GM12878 (cell line): ENCODE measurements around the gene TRPM1. TPM values are rescaled to one million over a fixed set of nuclear protein-coding genes. Genes with fewer than 3 reads are reported as not detected.
A peak's percentile ranks its signal among the peaks of the same experiment; 100 is the strongest.

Experiments used
- ATAC-seq: fragments of 200-7000 bp; cut with Tn5 transposase; 3 replicates; pipeline ENCODE4 v1.9.1; 2020; ENCODE audit warnings: mild to moderate bottlenecking, moderate library complexity
- BruUV-seq: library from RNA; stranded (reverse); fragments of 400-500 nt; replicated peaks from 2 replicates; lab custom pipeline; 2021; lab: Mats Ljungman, UMichigan
- CTCF ChIA-PET: fragments of 300-600 bp; sonication (Branson Sonifier 250); formaldehyde crosslinking; extraction: SDS; loops from one replicate; lab custom pipeline; 2021; ENCODE audit warnings: inconsistent platforms; lab: Yijun Ruan, JAX
- POLR2A ChIA-PET: fragments of 350-600 bp; formaldehyde crosslinking; extraction: SDS; loops from one replicate; lab custom pipeline; 2021; ENCODE audit warnings: inconsistent platforms; lab: Charles Lee
- RAD21 ChIA-PET: fragments of 300-600 bp; sonication (Branson Sonifier 250); formaldehyde crosslinking; loops from one replicate; lab custom pipeline; 2023; ENCODE audit warnings: antibody characterized with exemption; ENCODE audit not compliant: unreplicated experiment; lab: Charles Lee
- SMC1A ChIA-PET: fragments of 300-600 bp; sonication (Branson Sonifier 250); formaldehyde crosslinking; loops from one replicate; lab custom pipeline; 2023; ENCODE audit not compliant: unreplicated experiment, uncharacterized antibody; lab: Charles Lee
- DNase-seq: peaks from one replicate; pipeline ENCODE4 v3.0.0-alpha.2; 2011; ENCODE audit warnings: low read depth, low spot score
- FAIRE-seq: peaks from 3 replicates; lab custom pipeline; 2011; peaks lifted over from hg19 to GRCh38; lab: Jason Lieb, UNC
- H2AFZ ChIP-seq: 2 replicates; pipeline ENCODE4 v1.6.0; 2011; ENCODE audit warnings: low read depth, low read length, control low read depth; ENCODE audit not compliant: control insufficient read depth
- H3K27ac ChIP-seq: 2 replicates; pipeline ENCODE4 v1.5.1; 2011; ENCODE audit warnings: control low read depth; ENCODE audit not compliant: control insufficient read depth, insufficient read depth
- H3K27me3 ChIP-seq, 2 experiments: replicated peaks in 1 of 2; 2 replicates each; pipeline versions ENCODE4 v1.6.0 to v1.6.1; 2011; ENCODE audit warnings: low read length in 1 of 2; ENCODE audit not compliant: control insufficient read depth in 2 of 2, insufficient read depth in 2 of 2
- H3K36me3 ChIP-seq, 2 experiments: 2 replicates each; pipeline ENCODE4 v1.5.1; 2011; ENCODE audit warnings: low read length in 1 of 2; ENCODE audit not compliant: control insufficient read depth in 2 of 2, insufficient read depth in 2 of 2
- H3K4me1 ChIP-seq: 2 replicates; pipeline ENCODE4 v1.6.1; 2011; ENCODE audit warnings: mild to moderate bottlenecking, low read length, moderate library complexity, mixed read lengths; ENCODE audit not compliant: control insufficient read depth, insufficient read depth
- H3K4me2 ChIP-seq: 2 replicates; pipeline ENCODE4 v1.6.0; 2011; ENCODE audit warnings: control low read depth; ENCODE audit not compliant: control insufficient read depth, insufficient read depth
- H3K4me3 ChIP-seq: fragments of 200-600 bp; sonication (generic); 2 replicates; pipeline ENCODE4 v1.5.1; 2016
- H3K79me2 ChIP-seq: 2 replicates; pipeline ENCODE4 v1.6.0; 2011; ENCODE audit warnings: low read length; ENCODE audit not compliant: control insufficient read depth, insufficient read depth
- H3K9ac ChIP-seq: 2 replicates; pipeline ENCODE4 v1.8.0; 2011; ENCODE audit warnings: low read length, control low read depth, mixed read lengths; ENCODE audit not compliant: control insufficient read depth, insufficient read depth
- H3K9me3 ChIP-seq: replicated peaks from 3 replicates; pipeline ENCODE4 v1.5.1; 2011; ENCODE audit warnings: mild to moderate bottlenecking, low read length; ENCODE audit not compliant: control insufficient read depth, insufficient read depth
- H4K20me1 ChIP-seq: 2 replicates; pipeline ENCODE4 v1.6.0; 2011; ENCODE audit not compliant: control insufficient read depth, insufficient read depth
- NKRF ChIP-seq: fragments of 450-650 bp; conservative IDR thresholded peaks from 2 replicates; pipeline ENCODE4 v1.6.1; 2017; ENCODE audit warnings: mild to moderate bottlenecking, moderate library complexity
- SMAD1 ChIP-seq: fragments of 450-650 bp; IDR thresholded peaks from 2 replicates; pipeline ENCODE4 v1.6.1; 2018; ENCODE audit warnings: mild to moderate bottlenecking, low read depth; ENCODE audit not compliant: partially characterized antibody
- ZBTB4 ChIP-seq: fragments of 450-650 bp; formaldehyde crosslinking; IDR thresholded peaks from 2 replicates; pipeline ENCODE4 v1.4.0; 2022; ENCODE audit warnings: mild to moderate bottlenecking, moderate library complexity
- WGBS: methylation state at CpG from one replicate; pipeline ENCODE4 v1.1.6; 2016; ENCODE audit warnings: low lambda C conversion rate; ENCODE audit not compliant: insufficient replicate concordance, insufficient coverage; ENCODE audit errors: missing lambda C conversion rate; 5-methylcytosine and 5-hydroxymethylcytosine counted together
- in situ Hi-C: fragments of 300-500 bp; cut with MboI; formaldehyde crosslinking; loops from 9 replicates; pipeline ENCODE4 v1.14.3; 2018; ENCODE audit warnings: mixed read lengths
- intact Hi-C: fragments of 100-400 bp; cut with micrococcal nuclease; formaldehyde crosslinking; loops from one replicate; pipeline ENCODE4 v1.14.2; 2022; ENCODE audit not compliant: unreplicated experiment
- polyA plus RNA-seq, 11 experiments: library from polyadenylated mRNA; depleted of rRNA in 4 of 11; unstranded in 6 of 11; stranded (reverse) in 5 of 11; fragments of >200 nt; fragmentation: Nextera tagmentation in 4 of 11; fragmentation: Illumina TruSeq in 1 of 11; extraction: Ambion mirVana in 4 of 11; extraction: Trizol in 1 of 11; gene quantifications; 1 replicate in 1 of 11; 2 replicates in 10 of 11; pipeline versions ENCODE4 v1.2.1 to v1.2.3, GENCODE V29; 2011 to 2016; ENCODE audit warnings: inconsistent platforms in 2 of 11, missing spikeins in 2 of 11, low read depth in 1 of 11
- total RNA-seq, 4 experiments: library from RNA; depleted of rRNA in 3 of 4; stranded (reverse); fragments of >200 nt in 3 of 4; fragmentation: Illumina TruSeq in 1 of 4; extraction: Trizol in 1 of 4; gene quantifications; 2 replicates each; pipeline versions ENCODE4 v1.2.1 to v1.2.3, GENCODE V29; 2013 to 2021
- TF ChIP-seq, protein P1 (sequence below): fragments of 450-650 bp; IDR thresholded peaks from 2 replicates; pipeline ENCODE4 v1.6.1; 2017; ENCODE audit warnings: mild to moderate bottlenecking, moderate library complexity
- TF ChIP-seq, protein P2 (sequence below): fragments of 450-650 bp; formaldehyde crosslinking; IDR thresholded peaks from 2 replicates; pipeline ENCODE4 v1.4.0; 2020; ENCODE audit warnings: mild to moderate bottlenecking, moderate library complexity

Gene TRPM1
- total and polyA plus RNA-seq, 10 of the 15 experiments (the other 5 are each of a cell fraction or from before 2014, with no cell fraction given) = 0.01 to 0.10 (median 0.05) TPM; not detected in 4

- ChIA-PET SMC1A (interaction anchor here (0.9 kb wide), 1 partner anchor 46 kb away, joined by 3 read pairs; no protein-coding TSS in a partner anchor), POLR2A (no interaction called here), RAD21 (interaction anchor here (0.5 kb wide), 1 partner anchor 10 kb away, joined by 5 read pairs; no protein-coding TSS in a partner anchor), CTCF (interaction anchor here (2.0 kb wide), 1 partner anchor 46 kb away, joined by 6 read pairs; no protein-coding TSS in a partner anchor)
- H2AFZ ChIP-seq = no peak overlapping the region
- H3K4me1 ChIP-seq = peaks cover 10% of the 10 kb centered on the region
- FAIRE-seq (no peak), DNase-seq (no peak), ATAC-seq (peak; percentile 24; the same call in 1 of the 3 replicates)
- no peak overlapping the region for H3K27ac ChIP-seq
- WGBS = 50% methylated on average over 11 of the region's 11 CpGs
- BruUV-seq = no TSS peak
- no peak overlapping the region for H3K4me3 ChIP-seq
- no peaks in the 10 kb centered on the region; the same call in 1 of the 2 replicates for H4K20me1 ChIP-seq
- intact Hi-C loops (no loop called here), in situ Hi-C loops (no loop called here)
- TF ChIP-seq SMAD1 = no peak
- TF ChIP-seq NKRF = no peak
- TF ChIP-seq ZBTB4 = no peak
- TF ChIP-seq, protein P1, sequence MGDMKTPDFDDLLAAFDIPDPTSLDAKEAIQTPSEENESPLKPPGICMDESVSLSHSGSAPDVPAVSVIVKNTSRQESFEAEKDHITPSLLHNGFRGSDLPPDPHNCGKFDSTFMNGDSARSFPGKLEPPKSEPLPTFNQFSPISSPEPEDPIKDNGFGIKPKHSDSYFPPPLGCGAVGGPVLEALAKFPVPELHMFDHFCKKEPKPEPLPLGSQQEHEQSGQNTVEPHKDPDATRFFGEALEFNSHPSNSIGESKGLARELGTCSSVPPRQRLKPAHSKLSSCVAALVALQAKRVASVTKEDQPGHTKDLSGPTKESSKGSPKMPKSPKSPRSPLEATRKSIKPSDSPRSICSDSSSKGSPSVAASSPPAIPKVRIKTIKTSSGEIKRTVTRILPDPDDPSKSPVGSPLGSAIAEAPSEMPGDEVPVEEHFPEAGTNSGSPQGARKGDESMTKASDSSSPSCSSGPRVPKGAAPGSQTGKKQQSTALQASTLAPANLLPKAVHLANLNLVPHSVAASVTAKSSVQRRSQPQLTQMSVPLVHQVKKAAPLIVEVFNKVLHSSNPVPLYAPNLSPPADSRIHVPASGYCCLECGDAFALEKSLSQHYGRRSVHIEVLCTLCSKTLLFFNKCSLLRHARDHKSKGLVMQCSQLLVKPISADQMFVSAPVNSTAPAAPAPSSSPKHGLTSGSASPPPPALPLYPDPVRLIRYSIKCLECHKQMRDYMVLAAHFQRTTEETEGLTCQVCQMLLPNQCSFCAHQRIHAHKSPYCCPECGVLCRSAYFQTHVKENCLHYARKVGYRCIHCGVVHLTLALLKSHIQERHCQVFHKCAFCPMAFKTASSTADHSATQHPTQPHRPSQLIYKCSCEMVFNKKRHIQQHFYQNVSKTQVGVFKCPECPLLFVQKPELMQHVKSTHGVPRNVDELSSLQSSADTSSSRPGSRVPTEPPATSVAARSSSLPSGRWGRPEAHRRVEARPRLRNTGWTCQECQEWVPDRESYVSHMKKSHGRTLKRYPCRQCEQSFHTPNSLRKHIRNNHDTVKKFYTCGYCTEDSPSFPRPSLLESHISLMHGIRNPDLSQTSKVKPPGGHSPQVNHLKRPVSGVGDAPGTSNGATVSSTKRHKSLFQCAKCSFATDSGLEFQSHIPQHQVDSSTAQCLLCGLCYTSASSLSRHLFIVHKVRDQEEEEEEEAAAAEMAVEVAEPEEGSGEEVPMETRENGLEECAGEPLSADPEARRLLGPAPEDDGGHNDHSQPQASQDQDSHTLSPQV = no peak
- TF ChIP-seq, protein P2, sequence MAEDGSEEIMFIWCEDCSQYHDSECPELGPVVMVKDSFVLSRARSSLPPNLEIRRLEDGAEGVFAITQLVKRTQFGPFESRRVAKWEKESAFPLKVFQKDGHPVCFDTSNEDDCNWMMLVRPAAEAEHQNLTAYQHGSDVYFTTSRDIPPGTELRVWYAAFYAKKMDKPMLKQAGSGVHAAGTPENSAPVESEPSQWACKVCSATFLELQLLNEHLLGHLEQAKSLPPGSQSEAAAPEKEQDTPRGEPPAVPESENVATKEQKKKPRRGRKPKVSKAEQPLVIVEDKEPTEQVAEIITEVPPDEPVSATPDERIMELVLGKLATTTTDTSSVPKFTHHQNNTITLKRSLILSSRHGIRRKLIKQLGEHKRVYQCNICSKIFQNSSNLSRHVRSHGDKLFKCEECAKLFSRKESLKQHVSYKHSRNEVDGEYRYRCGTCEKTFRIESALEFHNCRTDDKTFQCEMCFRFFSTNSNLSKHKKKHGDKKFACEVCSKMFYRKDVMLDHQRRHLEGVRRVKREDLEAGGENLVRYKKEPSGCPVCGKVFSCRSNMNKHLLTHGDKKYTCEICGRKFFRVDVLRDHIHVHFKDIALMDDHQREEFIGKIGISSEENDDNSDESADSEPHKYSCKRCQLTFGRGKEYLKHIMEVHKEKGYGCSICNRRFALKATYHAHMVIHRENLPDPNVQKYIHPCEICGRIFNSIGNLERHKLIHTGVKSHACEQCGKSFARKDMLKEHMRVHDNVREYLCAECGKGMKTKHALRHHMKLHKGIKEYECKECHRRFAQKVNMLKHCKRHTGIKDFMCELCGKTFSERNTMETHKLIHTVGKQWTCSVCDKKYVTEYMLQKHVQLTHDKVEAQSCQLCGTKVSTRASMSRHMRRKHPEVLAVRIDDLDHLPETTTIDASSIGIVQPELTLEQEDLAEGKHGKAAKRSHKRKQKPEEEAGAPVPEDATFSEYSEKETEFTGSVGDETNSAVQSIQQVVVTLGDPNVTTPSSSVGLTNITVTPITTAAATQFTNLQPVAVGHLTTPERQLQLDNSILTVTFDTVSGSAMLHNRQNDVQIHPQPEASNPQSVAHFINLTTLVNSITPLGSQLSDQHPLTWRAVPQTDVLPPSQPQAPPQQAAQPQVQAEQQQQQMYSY (CRISPR knock-in tag) = no peak
- H3K36me3 ChIP-seq = no peaks in the 10 kb centered on the region
- H3K9me3 ChIP-seq = no peaks in the 10 kb centered on the region
- no peaks in the 10 kb centered on the region for H3K27me3 ChIP-seq
- H3K79me2 ChIP-seq = no peaks in the 10 kb centered on the region
- H3K9ac ChIP-seq = no peak overlapping the region
- no peak overlapping the region for H3K4me2 ChIP-seq
Observed at GRCh38 chr15:31082771-31083369, 18.7 kb downstream of the TRPM1 start.
